Measurements from ENCODE around the gene PTGR3. TPM values are rescaled to one million over a fixed set of nuclear protein-coding genes. Genes with fewer than 3 reads are reported as not detected.

Gene PTGR3
- total and polyA plus RNA-seq, 4 donors: 6.8 to 18.7 (median 11.4) TPM

GRCh38 chr18:75247611-75248421 lies 38.9 kb upstream of the PTGR3 start (continued):
- TF ChIP-seq EGR1 (IDR thresholded peaks at IDR 0.05; ENCODE audit: low read depth in 2 of 2) (no peak), ZBTB33 (IDR thresholded peaks at IDR 0.05) (no peak), RAD21 (IDR thresholded peaks at IDR 0.05) (no peak), SP1 (IDR thresholded peaks at IDR 0.05) (no peak)

GRCh38 chr18:75246721-75247610 lies 38.0 kb upstream of the PTGR3 start:
- TF ChIP-seq RAD21 (IDR thresholded peaks at IDR 0.05) (peak in 1 of 2 donors; percentile 2), GABPA (IDR thresholded peaks at IDR 0.05 in 1 of 2, conservative IDR thresholded peaks at IDR 0.05 in 1 of 2) (no peak)
- Histone ChIP-seq H3K27ac (ENCODE audit: low read depth in 1 of 2, low read length in 2 of 2) (peak overlapping the region; percentile 81 to 84), H3K9ac (ENCODE audit: low read depth in 1 of 2, low read length in 2 of 2) (peak overlapping the region; percentile 77 to 85), H3K9me3 (ENCODE audit: control insufficient read depth in 4 of 4, low read length in 3 of 4) (no peaks in the 10 kb centered on the region), H3K27me3 (ENCODE audit: control insufficient read depth in 4 of 4, insufficient read depth in 4 of 4, low read length in 3 of 4) (no peaks in the 10 kb centered on the region), H3K4me3 (ENCODE audit: low read depth in 1 of 3, low read length in 3 of 3) (peak overlapping the region; percentile 44 to 49 (median 45)), H3K4me1 (ENCODE audit: control insufficient read depth in 4 of 4, insufficient read depth in 4 of 4, low read length in 3 of 4) (peaks cover 7 to 45% (median 27%) of the 10 kb centered on the region in 4 donors), H3K36me3 (ENCODE audit: control insufficient read depth in 4 of 4, insufficient read depth in 3 of 4, low read depth in 1 of 4, low read length in 3 of 4) (no peaks in the 10 kb centered on the region)
- 53% methylated on average over 10 of the region's 10 CpGs for WGBS
- DNase-seq (ENCODE audit: low spot score): no peak

- Histone ChIP-seq H3K9me3 (ENCODE audit: control insufficient read depth in 4 of 4, low read length in 3 of 4) (peaks cover 0 to 5% (median 0%) of the 10 kb centered on the region in 4 donors), H3K4me3 (ENCODE audit: low read depth in 1 of 3, low read length in 3 of 3) (no peak overlapping the region), H3K27me3 (ENCODE audit: control insufficient read depth in 4 of 4, insufficient read depth in 4 of 4, low read length in 3 of 4) (no peaks in the 10 kb centered on the region), H3K36me3 (ENCODE audit: control insufficient read depth in 4 of 4, insufficient read depth in 3 of 4, low read depth in 1 of 4, low read length in 3 of 4) (no peaks in the 10 kb centered on the region), H3K4me1 (ENCODE audit: control insufficient read depth in 4 of 4, insufficient read depth in 4 of 4, low read length in 3 of 4) (peaks cover 7 to 33% (median 24%) of the 10 kb centered on the region in 4 donors), H3K9ac (ENCODE audit: low read depth in 1 of 2, low read length in 2 of 2) (no peak overlapping the region), H3K27ac (ENCODE audit: low read depth in 1 of 2, low read length in 2 of 2) (no peak overlapping the region)
- TF ChIP-seq RAD21 (IDR thresholded peaks at IDR 0.05) (peak; percentile 67 to 77), NR2F2 (IDR thresholded peaks at IDR 0.05) (no peak), CTCF (IDR thresholded peaks at IDR 0.05; ENCODE audit: low read depth, low read length, missing input control) (peak; percentile 36)
- 89% methylated on average over 19 of the region's 19 CpGs for WGBS
- no peak for DNase-seq (ENCODE audit: low spot score)
These were observed 35.7 kb upstream of the PTGR3 start for GRCh38 chr18:75244351-75245313.
